GM19324 (cell line): ENCODE results near the gene TMEM86B.

Source experiments
- ATAC-seq: cut with Tn5 transposase; IDR thresholded peaks from one replicate; pipeline ENCODE4 v1.9.1; 2021; ENCODE audit warnings: mild to moderate bottlenecking, moderate library complexity; ENCODE audit not compliant: unreplicated experiment, low FRiP score

Gene TMEM86B

GRCh38 chr19:55257461-55258420 is 29.2 kb upstream of the TMEM86B start:
- no peak for ATAC-seq

- no peak for ATAC-seq
These were observed 28.2 kb upstream of the TMEM86B start for GRCh38 chr19:55256562-55257460.

- ATAC-seq: no peak
These were observed 27.3 kb upstream of the TMEM86B start for GRCh38 chr19:55255618-55256423.

- ATAC-seq: no peak
These were observed 26.0 kb upstream of the TMEM86B start for GRCh38 chr19:55254625-55254977.

- ATAC-seq: no peak
These were observed 25.5 kb upstream of the TMEM86B start for GRCh38 chr19:55253842-55254624.

- ATAC-seq: no peak
These were observed 24.4 kb upstream of the TMEM86B start for GRCh38 chr19:55252760-55253663.

GRCh38 chr19:55251341-55252081 is 22.9 kb upstream of the TMEM86B start:
- ATAC-seq: no peak

GRCh38 chr19:55250262-55251036 is 21.9 kb upstream of the TMEM86B start:
- no peak for ATAC-seq

GRCh38 chr19:55249841-55250240 is 21.3 kb upstream of the TMEM86B start:
- no peak for ATAC-seq

- ATAC-seq: no peak
These were observed 20.1 kb upstream of the TMEM86B start for GRCh38 chr19:55248704-55249103.

- no peak for ATAC-seq
These were observed 19.7 kb upstream of the TMEM86B start for GRCh38 chr19:55248166-55248675.

GRCh38 chr19:55247621-55248099 is 19.1 kb upstream of the TMEM86B start:
- no peak for ATAC-seq

- ATAC-seq: no peak
These were observed 18.2 kb upstream of the TMEM86B start for GRCh38 chr19:55246462-55247451.

- ATAC-seq: no peak
These were observed 16.8 kb upstream of the TMEM86B start for GRCh38 chr19:55245236-55245904.

GRCh38 chr19:55244004-55244680 is 15.6 kb upstream of the TMEM86B start:
- ATAC-seq: no peak
